GM12891 (cell line): ENCODE results near the gene SLC24A3.

Experiments used
- DNase-seq: peaks from one replicate; pipeline ENCODE4 v3.0.0; 2011; ENCODE audit warnings: low spot score; ENCODE audit not compliant: insufficient read length
- FAIRE-seq: peaks from 2 replicates; lab custom pipeline; 2011; peaks lifted over from hg19 to GRCh38; lab: Jason Lieb, UNC
- PAX5 ChIP-seq: IDR thresholded peaks from 2 replicates; pipeline ENCODE4 v1.6.1; 2011; ENCODE audit warnings: low read length, moderate library complexity, mild to moderate bottlenecking; ENCODE audit not compliant: insufficient read depth, severe bottlenecking
- POLR2A ChIP-seq: IDR thresholded peaks from 2 replicates; pipeline ENCODE4 v1.6.1; 2011; ENCODE audit warnings: low read depth, low read length, control low read depth
- POLR2AphosphoS5 ChIP-seq: IDR thresholded peaks from 2 replicates; pipeline ENCODE4 v1.6.1; 2011; ENCODE audit warnings: low read depth, low read length, control low read depth
- POU2F2 ChIP-seq: IDR thresholded peaks from 2 replicates; pipeline ENCODE4 v1.6.1; 2011; ENCODE audit warnings: low read depth, mild to moderate bottlenecking, control low read depth, low read length, moderate library complexity
- SPI1 ChIP-seq: IDR thresholded peaks from 2 replicates; pipeline ENCODE4 v1.6.1; 2011; ENCODE audit warnings: low read depth, low read length, control low read depth
- TAF1 ChIP-seq: IDR thresholded peaks from 2 replicates; pipeline ENCODE4 v1.6.1; 2011; ENCODE audit warnings: low read depth, low read length, control low read depth

The SLC24A3 gene

DNA sequence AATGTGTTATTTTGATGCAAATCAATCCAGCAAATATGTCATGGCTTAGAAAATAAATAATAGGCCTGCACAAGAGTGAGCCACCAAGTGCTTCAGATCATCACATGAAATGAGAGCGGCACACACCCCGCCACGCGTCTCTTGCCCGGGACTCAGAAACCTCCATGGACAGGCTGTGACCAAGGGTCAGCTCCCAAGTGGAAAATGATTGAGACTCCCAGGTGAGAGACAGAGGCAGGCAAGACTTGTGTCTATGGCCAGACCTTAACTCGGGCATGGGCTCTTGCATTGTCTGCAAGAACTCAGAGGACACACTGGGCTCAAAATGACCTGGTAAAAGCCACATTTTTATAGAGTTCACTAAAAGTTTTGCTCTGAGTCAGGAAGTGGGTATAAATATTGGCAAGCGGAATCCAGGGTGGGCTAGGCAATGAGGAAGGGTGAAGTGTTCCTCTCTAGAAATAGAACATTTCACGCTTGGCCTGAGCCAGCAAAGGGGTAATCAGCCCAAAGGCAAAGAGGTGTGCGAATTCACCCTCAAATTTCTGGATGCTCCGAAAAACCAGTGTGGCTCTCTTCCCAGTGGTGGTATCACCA is 514.9 kb downstream of the SLC24A3 start:
- no peak for TF ChIP-seq POLR2AphosphoS5
- no peak for TF ChIP-seq SPI1
- TF ChIP-seq POU2F2 = no peak
- TF ChIP-seq POLR2A = no peak
- TF ChIP-seq PAX5 = no peak
- no peak for TF ChIP-seq TAF1
- FAIRE-seq = no peak
- DNase-seq = no peak

- TF ChIP-seq SPI1 (no peak), TAF1 (no peak), POLR2A (no peak), POLR2AphosphoS5 (no peak), PAX5 (no peak)
- DNase-seq = no peak
- no peak for FAIRE-seq
Observed at GRCh38 chr20:19729672-19730071, 517.2 kb downstream of the SLC24A3 start.

- TF ChIP-seq POU2F2 = no peak
- no peak for TF ChIP-seq PAX5
- DNase-seq = no peak
- FAIRE-seq = no peak
Observed at GRCh38 chr20:19730706-19731105, 518.3 kb downstream of the SLC24A3 start.

DNA sequence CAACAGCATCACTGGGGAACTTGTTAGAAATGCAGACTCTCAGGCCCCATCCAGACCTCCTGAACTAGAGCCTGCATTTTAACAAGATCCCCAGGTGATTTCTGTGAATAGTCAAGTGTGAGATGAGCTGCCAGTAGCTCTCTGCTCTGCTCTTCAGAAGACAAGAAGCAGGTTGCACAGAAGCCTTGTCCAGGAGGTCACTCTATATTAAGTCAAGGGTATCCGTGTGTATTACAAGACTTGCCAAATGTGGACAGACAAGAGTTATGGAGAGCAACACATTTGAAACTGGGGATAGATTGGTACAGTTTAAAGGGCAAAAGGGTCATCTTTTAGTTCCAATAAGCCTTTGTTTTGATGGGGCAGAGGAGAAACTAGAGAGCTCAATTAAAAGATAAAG is 522.4 kb downstream of the SLC24A3 start:
- FAIRE-seq = no peak
- no peak for TF ChIP-seq PAX5
- TF ChIP-seq SPI1 = no peak
- TF ChIP-seq POLR2A = no peak
- TF ChIP-seq TAF1 = no peak
- no peak for DNase-seq

- DNase-seq (no peak), FAIRE-seq (no peak)
- TF ChIP-seq POLR2AphosphoS5 (no peak), POU2F2 (no peak)
Observed at GRCh38 chr20:19735446-19735845, 523.0 kb downstream of the SLC24A3 start.

DNA sequence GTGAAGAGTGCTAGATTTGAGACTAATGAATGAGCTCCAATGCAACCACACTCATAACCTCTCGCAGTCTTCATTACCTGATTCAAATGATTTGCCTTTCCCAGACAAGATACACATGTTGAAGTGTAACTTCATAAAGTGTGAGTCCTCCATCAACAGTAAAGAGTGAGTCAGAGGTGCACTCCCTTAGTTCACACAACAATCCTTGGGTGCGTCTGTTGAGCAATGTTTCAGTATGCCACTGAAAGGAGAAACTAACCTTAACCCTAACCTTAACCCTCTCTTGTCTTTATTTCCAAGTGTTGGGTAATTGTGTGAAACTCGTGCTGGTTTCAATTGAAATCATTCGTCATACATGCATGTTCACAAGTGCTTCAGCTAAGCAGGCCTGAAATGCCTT is 524.6 kb downstream of the SLC24A3 start:
- FAIRE-seq (no peak), DNase-seq (no peak)
- TF ChIP-seq POU2F2 = no peak
- TF ChIP-seq POLR2AphosphoS5 = no peak
- no peak for TF ChIP-seq PAX5

GRCh38 chr20:19738951-19739350 is 526.5 kb downstream of the SLC24A3 start:
- no peak for FAIRE-seq
- DNase-seq = no peak
- no peak for TF ChIP-seq POLR2AphosphoS5
- TF ChIP-seq SPI1 = no peak
- TF ChIP-seq PAX5 = no peak
- no peak for TF ChIP-seq POU2F2
- no peak for TF ChIP-seq POLR2A
- TF ChIP-seq TAF1 = no peak

DNA sequence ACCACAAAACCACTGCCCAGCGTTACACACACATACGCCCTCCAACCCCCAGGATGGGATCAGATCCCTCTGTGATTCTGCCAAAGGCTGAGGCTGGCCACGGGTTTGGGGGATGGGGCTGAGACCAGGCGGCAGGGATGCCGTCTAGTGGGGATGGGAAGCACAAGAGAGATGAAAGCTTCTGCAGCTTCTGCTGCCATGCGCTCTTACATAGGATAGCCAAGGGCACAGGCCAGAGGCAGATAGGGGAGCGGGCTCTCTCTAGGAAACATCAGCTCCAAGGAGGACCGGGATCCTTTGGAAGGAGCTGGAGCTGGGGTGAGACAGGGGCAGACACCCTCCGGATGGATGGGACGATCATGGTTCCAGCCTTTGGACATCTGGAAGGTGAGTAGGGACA is 526.9 kb downstream of the SLC24A3 start:
- FAIRE-seq (no peak), DNase-seq (no peak)
- TF ChIP-seq POLR2A = no peak
- TF ChIP-seq PAX5 = no peak
- no peak for TF ChIP-seq SPI1
- no peak for TF ChIP-seq TAF1
- TF ChIP-seq POLR2AphosphoS5 = no peak
- no peak for TF ChIP-seq POU2F2

- DNase-seq = no peak
- TF ChIP-seq SPI1 (no peak), POLR2AphosphoS5 (no peak), PAX5 (no peak), POU2F2 (no peak), POLR2A (no peak), TAF1 (no peak)
- no peak for FAIRE-seq
Observed at GRCh38 chr20:19740512-19740911, 528.1 kb downstream of the SLC24A3 start.

- FAIRE-seq (no peak), DNase-seq (no peak)
- no peak for TF ChIP-seq POLR2A
- no peak for TF ChIP-seq SPI1
- no peak for TF ChIP-seq POU2F2
- TF ChIP-seq POLR2AphosphoS5 = no peak
- no peak for TF ChIP-seq PAX5
- TF ChIP-seq TAF1 = no peak
Observed at GRCh38 chr20:19741924-19742323, 529.5 kb downstream of the SLC24A3 start.

GRCh38 chr20:19742974-19743639 is 530.7 kb downstream of the SLC24A3 start:
- TF ChIP-seq POLR2AphosphoS5 (no peak), PAX5 (no peak), POU2F2 (no peak), POLR2A (no peak), SPI1 (no peak), TAF1 (no peak)
- DNase-seq = no peak
- FAIRE-seq = no peak
